HG03196 (cell line): ENCODE data around the gene COG6.

ENCODE experiments used
- ATAC-seq: cut with Tn5 transposase; IDR thresholded peaks from one replicate; pipeline ENCODE4 v1.9.1; 2021; ENCODE audit not compliant: unreplicated experiment

The COG6 gene

GRCh38 chr13:39676315-39676876 lies 20.9 kb downstream of the COG6 start:
- ATAC-seq = no peak

- no peak for ATAC-seq
Observed at GRCh38 chr13:39682310-39682709, 26.8 kb downstream of the COG6 start.

- ATAC-seq = peak; percentile 79
Observed at GRCh38 chr13:39682788-39683187, 27.3 kb downstream of the COG6 start.

GRCh38 chr13:39684531-39685137 lies 29.2 kb downstream of the COG6 start:
- no peak for ATAC-seq

- no peak for ATAC-seq
Observed at GRCh38 chr13:39685652-39686051, 30.2 kb downstream of the COG6 start.

- peak; percentile 25 for ATAC-seq
Observed at GRCh38 chr13:39688278-39688677, 32.8 kb downstream of the COG6 start.

GRCh38 chr13:39688699-39689405 lies 33.4 kb downstream of the COG6 start:
- ATAC-seq = peak; percentile 86

- no peak for ATAC-seq
Observed at GRCh38 chr13:39692660-39693438, 37.4 kb downstream of the COG6 start.

GRCh38 chr13:39699274-39699673 lies 43.8 kb downstream of the COG6 start:
- no peak for ATAC-seq

GRCh38 chr13:39712626-39713025 lies 57.2 kb downstream of the COG6 start:
- no peak for ATAC-seq

GRCh38 chr13:39729156-39729555 lies 73.7 kb downstream of the COG6 start:
- ATAC-seq = no peak

GRCh38 chr13:39734952-39735351 lies 79.5 kb downstream of the COG6 start:
- no peak for ATAC-seq

- no peak for ATAC-seq
Observed at GRCh38 chr13:39737047-39737446, 81.6 kb downstream of the COG6 start.

- no peak for ATAC-seq
Observed at GRCh38 chr13:39740761-39741160, 85.3 kb downstream of the COG6 start.

GRCh38 chr13:39748961-39749360 lies 93.5 kb downstream of the COG6 start:
- ATAC-seq = no peak

GRCh38 chr13:39749528-39749927 lies 94.1 kb downstream of the COG6 start:
- ATAC-seq = no peak

- no peak for ATAC-seq
Observed at GRCh38 chr13:39751805-39752204, 96.3 kb downstream of the COG6 start.

GRCh38 chr13:39760521-39760920 lies 105.1 kb downstream of the COG6 start:
- ATAC-seq = peak; percentile 98

GRCh38 chr13:39765801-39766463 lies 110.5 kb downstream of the COG6 start:
- no peak for ATAC-seq

GRCh38 chr13:39766464-39767158 lies 111.1 kb downstream of the COG6 start:
- no peak for ATAC-seq
